DMS153 treated with DMSO at 0.1 percent for 48 hours (cell line): ENCODE data around the gene MYCBPAP.

Experiments
- DNase-seq: peaks from one replicate; lab custom pipeline; 2025; ENCODE audit not compliant: unreplicated experiment; lab: John Stamatoyannopoulos, UW

MYCBPAP gene, protein sequence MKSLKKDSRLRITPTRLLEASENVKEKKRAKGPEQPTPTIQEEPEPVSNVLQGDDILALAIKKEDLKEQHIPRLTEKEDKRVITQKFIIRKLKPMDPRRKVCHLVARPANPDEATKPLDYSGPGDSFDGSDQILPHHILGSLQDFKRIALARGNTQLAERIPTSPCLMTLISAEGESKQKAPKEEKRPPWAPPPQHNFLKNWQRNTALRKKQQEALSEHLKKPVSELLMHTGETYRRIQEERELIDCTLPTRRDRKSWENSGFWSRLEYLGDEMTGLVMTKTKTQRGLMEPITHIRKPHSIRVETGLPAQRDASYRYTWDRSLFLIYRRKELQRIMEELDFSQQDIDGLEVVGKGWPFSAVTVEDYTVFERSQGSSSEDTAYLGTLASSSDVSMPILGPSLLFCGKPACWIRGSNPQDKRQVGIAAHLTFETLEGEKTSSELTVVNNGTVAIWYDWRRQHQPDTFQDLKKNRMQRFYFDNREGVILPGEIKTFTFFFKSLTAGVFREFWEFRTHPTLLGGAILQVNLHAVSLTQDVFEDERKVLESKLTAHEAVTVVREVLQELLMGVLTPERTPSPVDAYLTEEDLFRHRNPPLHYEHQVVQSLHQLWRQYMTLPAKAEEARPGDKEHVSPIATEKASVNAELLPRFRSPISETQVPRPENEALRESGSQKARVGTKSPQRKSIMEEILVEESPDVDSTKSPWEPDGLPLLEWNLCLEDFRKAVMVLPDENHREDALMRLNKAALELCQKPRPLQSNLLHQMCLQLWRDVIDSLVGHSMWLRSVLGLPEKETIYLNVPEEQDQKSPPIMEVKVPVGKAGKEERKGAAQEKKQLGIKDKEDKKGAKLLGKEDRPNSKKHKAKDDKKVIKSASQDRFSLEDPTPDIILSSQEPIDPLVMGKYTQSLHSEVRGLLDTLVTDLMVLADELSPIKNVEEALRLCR

DNA sequence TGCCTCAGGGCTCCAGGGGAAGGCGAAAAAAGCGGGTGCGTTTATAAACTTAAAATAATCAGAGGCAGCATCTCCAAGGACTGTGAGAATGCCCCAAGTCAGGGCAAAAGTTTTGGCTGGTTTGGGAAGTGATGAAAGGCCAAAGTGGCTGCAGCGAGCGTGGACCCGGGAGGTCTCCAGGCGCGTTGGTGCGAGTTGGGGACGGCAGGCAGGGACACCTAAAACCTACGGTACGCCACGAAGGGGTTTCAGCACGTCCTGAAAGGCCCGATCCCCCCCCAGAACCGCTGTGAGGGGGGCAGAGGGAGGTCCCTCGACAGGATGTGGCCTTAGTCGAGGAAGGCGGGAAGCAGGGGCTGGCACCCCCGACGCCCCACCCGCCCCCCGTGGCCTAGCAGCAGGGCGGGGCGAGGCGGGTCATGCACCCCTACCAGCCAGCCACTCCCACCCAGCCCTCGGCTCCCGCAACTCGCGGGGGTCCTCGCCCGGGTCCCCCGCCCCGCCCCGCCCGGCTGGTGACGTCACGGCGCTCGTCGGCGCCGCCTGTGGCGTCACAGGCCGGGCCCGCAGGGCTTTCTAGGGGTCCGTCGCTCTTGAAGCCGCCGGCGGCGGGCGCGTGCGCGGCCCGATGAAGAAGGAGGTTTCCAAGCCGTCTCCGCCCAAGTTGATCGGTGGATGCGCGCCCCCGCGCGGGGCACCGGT is at the start of gene MYCBPAP:
Gene MYCBPAP, plus strand, starts transcription at position 569 of the 702 bp plus-strand sequence. CDS start 236 bp downstream, outside the sequence.
- peak; percentile 63 for DNase-seq

DNA sequence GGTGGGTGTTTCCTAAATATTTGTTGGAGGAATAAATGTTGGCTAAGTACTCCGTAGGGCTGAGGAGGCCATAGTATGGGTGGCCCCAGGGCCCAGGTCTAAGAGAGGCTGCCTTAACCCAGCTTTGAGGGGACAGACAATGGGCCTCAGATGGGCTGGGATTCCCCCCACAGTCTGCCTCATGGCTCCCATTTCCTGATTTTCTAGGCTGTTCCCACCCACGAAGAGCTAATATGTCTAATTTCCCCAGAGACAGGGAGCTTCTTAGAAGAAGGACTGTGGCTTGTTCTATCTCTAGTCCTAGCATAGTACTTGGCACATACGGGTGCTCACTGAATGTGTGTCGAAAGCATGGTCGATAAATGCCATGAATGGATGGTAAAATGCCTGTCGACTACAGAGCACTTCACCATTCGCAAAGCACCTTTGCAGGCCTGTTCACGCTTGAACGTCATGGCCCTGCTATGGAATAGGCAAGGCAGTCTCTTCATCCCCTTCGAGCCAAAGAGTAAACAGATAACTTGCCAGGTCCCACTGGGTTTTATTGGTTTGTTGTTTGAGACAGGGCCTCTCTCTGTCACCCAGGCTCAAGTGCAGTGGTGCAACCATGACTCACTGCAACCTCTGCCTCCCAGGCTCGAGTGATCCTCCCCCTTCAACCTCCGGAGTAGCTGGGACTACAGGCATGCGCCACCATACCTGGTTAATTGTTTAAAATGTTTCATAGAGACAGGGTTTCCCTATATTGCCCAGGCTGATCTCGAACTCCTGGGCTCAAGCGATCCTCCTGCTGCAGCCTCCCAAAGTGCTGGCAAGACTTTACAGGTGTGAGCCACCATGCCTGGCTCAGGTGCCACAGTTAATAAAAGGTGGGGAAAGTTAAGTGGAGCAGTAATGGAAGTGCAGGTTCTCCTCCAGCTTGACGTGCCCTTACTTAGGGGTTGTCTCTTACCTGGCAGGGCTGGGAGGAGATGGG is 49.2 kb upstream of the MYCBPAP start:
- DNase-seq: peak; percentile 18

DNA sequence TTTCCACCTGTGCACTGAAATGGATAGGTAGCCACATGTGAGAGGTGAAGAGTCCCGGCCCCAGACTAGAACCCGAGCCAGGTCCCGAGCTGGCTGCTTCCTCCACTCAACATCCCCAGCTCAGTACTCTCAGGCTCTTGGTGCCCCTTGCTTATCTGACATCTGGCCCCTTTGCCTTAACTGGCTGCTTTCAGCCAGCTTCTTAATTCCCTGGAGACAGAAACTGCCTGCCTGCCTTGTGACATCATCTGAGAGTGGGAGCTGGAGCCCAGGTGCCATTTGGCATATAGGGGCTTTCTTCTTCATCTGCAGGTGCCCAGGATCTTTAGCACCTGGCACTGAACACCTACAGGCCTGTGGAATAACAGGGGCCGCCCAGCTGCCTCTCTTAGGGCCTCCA is 48.5 kb upstream of the MYCBPAP start:
- no peak for DNase-seq

DNA sequence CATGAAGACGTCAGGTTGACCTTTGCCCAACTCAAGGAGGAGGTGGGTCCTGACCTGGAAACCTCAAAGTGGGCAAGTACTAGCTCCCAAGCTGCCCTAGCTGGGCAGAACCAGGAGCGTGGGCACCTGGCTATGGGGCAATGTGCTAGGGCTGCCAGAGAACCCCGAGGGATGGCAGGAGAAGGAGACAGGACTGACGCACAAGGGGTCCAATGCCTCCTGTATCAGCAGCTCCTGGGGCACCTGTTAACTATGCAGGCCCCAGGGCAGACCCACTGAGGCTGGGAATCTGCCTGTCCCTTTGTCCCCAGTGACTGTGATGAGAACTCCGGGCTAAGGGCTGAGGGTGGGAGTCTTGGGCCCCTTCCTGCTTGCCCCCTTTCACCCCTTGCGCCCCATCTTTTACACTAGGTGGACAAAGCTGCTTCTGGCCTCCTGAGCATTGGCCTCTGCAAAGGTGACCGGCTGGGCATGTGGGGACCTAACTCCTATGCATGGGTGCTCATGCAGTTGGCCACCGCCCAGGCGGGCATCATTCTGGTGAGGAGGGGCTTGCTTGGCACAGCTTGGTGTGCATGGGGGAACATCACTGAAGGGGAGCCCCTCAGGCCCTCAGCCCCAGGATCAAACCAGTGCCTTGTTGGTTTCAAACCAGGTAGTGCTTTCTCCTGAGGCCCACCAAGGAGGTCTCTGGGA is 47.3 kb upstream of the MYCBPAP start:
- no peak for DNase-seq

DNA sequence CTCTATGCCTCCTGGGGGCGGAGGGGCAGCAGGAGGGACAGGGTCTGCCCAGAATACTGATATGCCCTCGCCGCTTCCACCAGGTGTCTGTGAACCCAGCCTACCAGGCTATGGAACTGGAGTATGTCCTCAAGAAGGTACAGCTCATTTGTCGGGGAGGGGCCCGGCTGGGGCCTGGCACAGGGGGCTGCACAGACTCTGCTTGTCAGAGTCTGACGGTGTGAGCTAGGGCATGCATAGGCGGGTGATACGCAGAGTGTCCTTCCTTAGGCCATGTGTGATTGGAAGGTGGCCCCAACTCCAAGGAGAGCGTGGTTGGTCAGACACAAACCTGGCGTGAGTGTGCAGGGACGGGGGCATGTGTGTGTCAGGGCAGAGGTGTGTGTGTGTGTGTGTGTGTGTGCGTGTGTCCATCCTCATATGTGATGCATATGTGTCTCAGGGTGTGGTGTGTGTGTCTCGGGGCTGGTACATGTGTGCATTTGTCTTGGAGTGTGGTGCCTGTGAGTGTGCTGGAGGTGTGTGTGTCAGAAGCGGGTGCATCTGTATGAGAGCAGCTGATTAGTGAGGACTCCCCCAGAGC is 46.6 kb upstream of the MYCBPAP start:
- DNase-seq: no peak

DNA sequence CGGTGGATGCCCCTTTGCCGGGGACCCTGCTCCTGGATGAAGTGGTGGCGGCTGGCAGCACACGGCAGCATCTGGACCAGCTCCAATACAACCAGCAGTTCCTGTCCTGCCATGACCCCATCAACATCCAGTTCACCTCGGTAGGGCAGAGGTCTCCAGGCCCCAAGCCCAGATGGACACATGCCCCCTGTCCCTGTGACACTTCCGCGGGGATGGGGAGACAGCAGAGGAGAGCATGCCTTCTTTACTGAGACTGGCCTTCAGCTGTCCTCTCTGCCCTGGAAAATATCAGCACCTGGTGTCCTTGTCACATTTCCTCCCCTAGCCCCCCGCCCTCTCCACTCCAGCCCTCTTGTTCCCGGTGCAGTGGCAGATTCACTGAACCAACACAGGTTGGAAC is 45.8 kb upstream of the MYCBPAP start:
- DNase-seq: no peak

DNA sequence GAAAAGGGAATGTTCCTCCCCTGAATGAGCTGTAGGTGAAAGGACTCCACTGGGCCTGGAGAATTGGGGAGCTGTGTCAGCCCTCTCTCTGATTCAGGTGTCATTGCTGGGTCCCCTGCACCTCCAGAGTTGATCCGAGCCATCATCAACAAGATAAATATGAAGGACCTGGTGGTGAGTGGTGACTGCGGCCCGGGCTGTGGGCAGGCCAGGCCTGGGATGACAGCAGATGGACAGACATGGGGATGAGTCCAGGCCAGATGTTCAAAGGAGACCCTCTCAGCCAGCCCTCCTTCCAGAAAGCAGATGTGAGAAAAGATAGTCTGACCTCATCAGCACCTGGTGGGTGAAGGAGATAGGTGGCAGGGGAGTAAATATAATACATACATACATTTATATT is 44.1 kb upstream of the MYCBPAP start:
- DNase-seq: no peak

DNA sequence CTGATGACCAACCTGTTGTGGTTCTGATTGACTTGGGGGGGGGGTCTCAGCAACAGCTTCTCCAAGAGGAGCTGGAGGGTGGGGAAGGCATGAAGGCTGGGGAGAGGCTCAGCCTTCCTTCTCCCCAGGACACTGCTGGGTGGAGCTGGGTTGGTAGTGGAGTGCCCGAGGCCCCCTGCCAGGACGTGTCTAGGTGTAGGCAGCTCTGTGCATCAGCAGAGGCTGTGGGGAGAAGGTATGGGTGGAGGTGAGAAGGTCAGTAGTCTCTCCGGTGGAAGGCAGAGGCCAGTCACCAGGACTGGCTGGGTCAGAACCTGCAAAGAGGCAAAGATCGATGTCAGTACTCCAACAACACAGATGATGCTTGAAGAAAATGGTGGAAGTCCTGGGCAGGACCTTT is 43.5 kb upstream of the MYCBPAP start:
- no peak for DNase-seq

DNA sequence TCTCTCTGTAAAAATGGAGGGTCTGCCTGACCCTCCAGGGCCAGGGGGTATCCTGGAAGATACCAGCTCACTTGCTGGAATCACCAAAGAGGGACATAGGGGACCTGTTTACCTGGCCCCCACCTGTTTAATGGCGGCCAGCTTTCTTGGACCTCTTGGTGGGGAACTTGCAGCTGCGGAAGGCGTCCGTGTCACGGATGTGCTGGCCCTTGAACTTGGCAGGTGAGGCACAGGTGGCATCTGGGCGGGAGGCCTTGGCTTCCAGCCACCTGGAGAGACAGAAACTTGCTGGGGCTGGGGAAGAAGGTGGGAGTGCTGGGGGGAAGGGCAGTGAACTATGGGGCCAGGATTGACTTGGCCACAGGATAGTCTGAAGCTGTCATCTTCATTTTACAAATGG is 43.1 kb upstream of the MYCBPAP start:
- DNase-seq: no peak

DNA sequence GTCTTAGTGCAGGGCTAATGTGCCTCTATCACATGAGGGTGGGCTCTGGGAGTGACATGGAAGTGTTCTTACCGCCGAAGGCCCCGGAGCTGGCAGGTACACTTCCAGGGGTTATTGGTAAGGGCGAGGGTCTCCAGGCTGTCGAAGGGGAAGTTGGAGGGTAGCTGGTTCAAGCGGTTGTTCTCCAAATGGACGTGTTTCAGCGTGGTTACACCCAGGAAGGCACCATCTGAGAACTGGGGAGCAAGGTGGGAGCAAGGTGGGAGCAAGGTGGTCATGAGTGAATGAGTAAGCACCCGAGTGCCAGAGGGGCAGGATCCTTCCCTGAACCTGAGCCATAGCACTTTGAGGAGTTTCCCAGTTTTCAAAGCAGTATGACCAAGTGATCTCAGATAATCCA is 42.6 kb upstream of the MYCBPAP start:
- no peak for DNase-seq

DNA sequence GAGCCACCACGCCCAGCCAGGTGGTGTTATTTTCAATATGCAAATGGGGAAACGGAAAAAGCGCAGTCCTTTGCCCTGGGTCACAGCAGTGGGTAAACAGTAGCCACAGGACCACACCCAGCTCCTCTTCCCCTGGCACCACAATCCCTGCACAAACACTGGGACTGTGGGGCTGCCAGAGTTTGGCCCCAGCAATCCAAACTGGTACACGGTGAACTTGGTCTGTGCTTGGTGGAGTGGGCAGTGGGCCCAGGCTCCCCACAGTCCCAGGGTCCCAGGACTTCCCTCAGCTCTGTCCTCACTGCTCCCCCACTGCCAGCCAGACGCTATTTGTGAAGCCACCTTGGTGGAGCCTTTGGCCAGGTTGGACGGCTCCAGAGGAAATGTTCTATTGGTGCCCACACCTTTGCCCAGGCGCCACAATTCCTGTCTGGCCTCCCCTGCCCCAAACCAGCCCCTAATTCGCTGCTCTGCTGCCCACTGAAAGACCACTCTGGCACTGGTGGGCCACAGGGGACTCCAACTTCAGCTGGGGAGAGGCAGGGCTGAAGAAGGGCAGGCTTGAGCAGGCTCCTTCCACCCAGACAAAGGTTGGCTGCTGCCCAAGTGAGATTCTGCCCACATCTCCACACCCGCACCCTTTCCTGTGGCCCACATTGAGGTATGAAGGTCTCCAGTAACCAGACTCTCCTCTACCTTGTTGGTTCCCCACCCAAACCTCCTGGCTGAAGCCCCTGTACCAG is 41.7 kb upstream of the MYCBPAP start:
- no peak for DNase-seq

DNA sequence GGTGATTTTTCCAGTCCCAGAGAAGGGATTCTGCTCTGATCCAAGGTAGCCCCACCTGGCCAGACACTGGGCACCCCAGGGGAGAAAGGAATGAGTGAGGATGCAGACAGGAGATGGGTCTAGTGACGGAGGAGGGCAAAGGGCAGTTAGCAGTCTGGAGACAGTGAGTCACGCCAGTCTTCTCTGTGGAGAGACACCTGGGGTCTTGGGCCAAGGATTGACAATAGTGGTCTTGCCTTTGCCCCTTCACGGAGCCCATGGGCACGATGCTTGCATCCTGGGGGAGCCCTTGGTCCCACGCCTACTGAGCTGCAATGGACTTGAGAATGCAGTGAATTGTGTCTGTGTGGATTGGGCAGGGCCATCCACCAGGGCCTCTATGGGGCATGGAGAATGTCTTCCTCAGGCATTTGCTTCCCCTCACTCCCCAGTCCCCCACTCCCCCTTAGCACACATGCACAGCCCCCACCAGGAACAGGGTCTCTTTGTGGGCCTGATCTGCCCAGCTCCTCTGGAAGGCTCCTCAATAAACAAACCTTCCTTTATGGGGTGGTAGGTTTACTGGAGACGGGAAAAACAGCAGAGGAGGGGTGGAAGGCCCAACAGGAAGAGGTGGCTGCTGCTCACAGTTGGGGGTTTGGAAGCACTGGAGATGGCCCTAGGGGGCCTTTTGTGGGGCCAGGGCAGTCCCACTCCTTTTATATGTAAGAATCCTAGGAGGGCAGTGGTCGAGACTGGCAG is 41.0 kb upstream of the MYCBPAP start:
- no peak for DNase-seq

DNA sequence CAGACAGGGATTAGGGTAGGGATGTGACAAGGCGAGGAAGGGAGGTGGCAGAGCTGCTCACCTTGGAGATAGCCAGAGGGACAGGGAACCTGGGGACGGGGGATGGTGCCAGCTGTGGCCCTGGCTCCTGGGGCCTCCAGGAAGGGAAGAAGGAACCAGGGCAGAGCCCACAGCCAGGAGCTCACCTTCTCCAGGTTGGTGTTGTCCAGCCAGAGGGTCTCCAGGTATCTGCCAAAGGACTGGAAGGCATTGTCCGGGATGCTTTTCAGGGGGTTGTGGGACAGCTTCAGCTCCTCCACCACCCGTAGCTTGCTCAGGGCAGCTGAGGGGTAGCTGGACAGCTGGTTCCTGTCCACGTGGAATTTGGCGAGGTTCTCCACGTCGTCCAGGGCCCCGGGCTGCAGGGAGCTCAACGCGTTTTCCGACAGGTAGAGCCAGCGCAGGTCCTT is 40.4 kb upstream of the MYCBPAP start:
- no peak for DNase-seq

DNA sequence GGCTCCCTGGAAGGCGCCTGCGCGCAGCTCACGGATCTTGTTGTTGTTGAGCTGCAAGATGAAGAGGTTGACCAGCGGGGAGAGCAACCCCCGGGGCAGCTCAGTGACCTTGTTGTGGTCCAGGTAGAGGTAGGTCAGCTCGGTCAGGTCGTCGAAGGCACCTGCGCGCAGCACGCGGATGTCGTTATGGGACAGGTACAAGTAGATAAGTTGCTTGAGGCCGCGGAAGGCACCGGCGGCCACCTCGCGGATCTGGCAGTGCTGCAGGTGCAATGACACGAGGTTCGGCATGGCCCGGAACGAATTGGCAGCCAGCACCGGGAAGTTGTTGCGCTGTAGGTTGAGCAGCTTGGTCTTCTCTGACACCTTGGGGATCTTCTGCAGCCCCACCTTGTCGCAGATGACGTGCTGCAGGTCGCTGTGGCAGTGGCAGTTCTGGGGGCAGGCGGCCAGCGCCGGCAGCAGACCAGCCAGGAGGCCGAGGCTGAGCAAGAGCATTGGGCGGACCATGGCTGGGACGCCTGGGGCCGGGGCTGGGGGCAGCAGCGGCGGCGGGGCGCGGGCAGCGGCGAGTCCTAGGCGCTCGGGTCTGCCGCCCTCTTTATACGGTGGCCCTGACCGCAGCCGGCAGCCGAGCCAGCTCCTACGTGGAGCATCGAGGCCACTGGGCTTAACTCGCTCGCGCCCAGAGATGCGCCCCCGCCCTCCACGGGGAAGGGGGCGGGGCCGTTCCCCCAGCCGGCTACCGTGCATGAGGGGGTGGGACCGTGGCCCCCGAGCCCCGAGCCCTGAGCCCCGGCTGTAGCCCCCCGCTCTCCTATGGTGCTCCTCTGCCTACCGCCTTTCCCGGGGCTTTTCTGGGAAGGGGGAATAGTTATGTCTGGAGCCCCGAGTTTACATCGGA is 39.7 kb upstream of the MYCBPAP start, which contains the start of gene CHAD:
Gene CHAD, minus strand, starts transcription at position 577 of the 904 bp plus-strand sequence. Its CDS starts 67 bp downstream, at position 510.
- no peak for DNase-seq

DNA sequence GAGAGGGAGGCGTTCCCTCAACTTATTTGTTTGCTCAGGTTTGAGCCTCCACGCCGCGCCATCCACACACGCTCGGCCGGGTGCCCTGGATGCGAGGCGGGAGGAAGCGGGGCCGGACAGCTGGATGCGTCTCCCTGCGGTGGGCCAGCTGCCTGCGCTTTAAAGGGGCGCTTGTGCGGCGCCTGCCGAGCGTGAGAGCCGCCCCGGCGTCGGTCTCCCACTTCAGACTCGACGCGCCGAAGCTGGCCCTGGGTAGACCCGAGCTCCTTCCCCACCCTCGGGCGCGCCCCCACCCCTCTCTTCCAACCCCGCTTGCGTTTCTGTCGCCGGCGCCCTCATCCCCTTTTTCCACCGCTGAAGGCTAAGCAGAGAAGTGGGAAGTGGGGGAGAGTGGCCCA is 39.0 kb upstream of the MYCBPAP start:
- DNase-seq: no peak

DNA sequence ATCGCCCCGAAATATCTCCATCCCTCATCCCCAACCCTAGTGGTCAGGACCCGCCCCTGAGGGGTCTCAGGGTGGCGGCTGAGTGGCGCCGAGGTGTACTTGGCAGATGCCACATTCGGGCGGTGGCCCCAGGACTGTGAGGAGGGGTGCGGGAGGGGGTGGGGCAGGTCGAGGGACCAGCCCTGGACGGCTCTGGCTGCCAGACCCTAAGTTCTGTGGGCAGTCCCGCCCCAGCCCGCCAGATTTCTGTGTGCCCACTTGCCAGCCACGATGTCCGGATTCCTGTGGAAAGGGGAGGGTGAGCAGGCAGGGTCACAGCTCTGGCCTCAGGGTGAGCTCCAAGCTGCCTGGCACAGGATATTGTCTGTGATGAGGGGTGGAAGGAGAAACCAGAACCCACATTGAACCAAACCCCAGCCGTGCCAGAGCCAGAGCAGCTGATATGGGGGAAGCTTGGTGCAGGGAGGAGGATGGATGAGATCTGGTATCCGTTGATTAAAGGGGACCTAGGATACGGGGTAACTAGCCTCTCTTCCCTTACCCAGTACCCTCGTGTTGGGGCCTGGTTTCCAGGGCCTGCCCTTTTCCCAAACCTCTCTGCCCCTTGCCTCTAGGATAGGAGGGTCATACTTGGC is 38.5 kb upstream of the MYCBPAP start:
- no peak for DNase-seq
